ENCODE data around the gene ZDHHC8. TPM values are rescaled to one million over a fixed set of nuclear protein-coding genes. Genes with fewer than 3 reads are reported as not detected.

ZDHHC8 gene
- total RNA-seq, 2 experiments from 2014 or later, result 44.5 to 44.8 TPM

GRCh38 chr22:20126284-20127029 is 5.1 kb upstream of the ZDHHC8 start:
- H3K36me3 Mint-ChIP-seq (ENCODE audit: low read depth), result peaks cover 46% of the 10 kb centered on the region
- TF ChIP-seq CTCF (IDR thresholded peaks at IDR 0.05), result no peak
- POLR2A ChIA-PET, result interaction anchor here (1.0 to 8.4 kb wide), 6 partner anchors 9 to 32 kb away, joined by 3 to 111 read pairs (median 6); partner anchors contain the start of genes RANBP1 and TRMT2A
- H3K9me3 Mint-ChIP-seq, result no peaks in the 10 kb centered on the region
- DNase-seq (no peak), ATAC-seq (no peak)
- H3K27ac Mint-ChIP-seq, result peak overlapping the region; percentile 9
- intact Hi-C loops (cut with micrococcal nuclease), result loop anchor here (5.0 kb wide), 1 partner anchor 154 kb away; no protein-coding TSS in a partner anchor
- H3K4me1 Mint-ChIP-seq (ENCODE audit: low read depth), result peaks cover 35% of the 10 kb centered on the region
- H3K4me3 Mint-ChIP-seq, result no peak overlapping the region
- H3K27me3 Mint-ChIP-seq, result no peaks in the 10 kb centered on the region
- CTCF ChIA-PET, result no interaction called here

- H3K27ac Mint-ChIP-seq, result peak overlapping the region; percentile 63
- POLR2A ChIA-PET, result interaction anchor here (0.6 to 8.4 kb wide), 6 partner anchors 8 to 45 kb away, joined by 3 to 111 read pairs (median 4); partner anchors contain the start of genes RANBP1 and TRMT2A
- no peaks in the 10 kb centered on the region for H3K9me3 Mint-ChIP-seq
- DNase-seq, result no peak
- no peaks in the 10 kb centered on the region for H3K27me3 Mint-ChIP-seq
- no peak for ATAC-seq
- H3K4me3 Mint-ChIP-seq, result no peak overlapping the region
- intact Hi-C loops (cut with micrococcal nuclease), result loop anchor here (5.0 kb wide), 1 partner anchor 155 kb away; no protein-coding TSS in a partner anchor
- H3K4me1 Mint-ChIP-seq (ENCODE audit: low read depth), result peaks cover 27% of the 10 kb centered on the region
- peaks cover 36% of the 10 kb centered on the region for H3K36me3 Mint-ChIP-seq (ENCODE audit: low read depth)
- CTCF ChIA-PET, result interaction anchor here (1.4 kb wide), 1 partner anchor 26 kb away, joined by 3 read pairs; no protein-coding TSS in a partner anchor
- TF ChIP-seq CTCF (IDR thresholded peaks at IDR 0.05), result no peak
Observed at GRCh38 chr22:20127318-20127868, 4.2 kb upstream of the ZDHHC8 start.

- Mint-ChIP-seq H3K36me3 (ENCODE audit: low read depth) (peaks cover 34% of the 10 kb centered on the region), H3K9me3 (no peaks in the 10 kb centered on the region), H3K4me1 (ENCODE audit: low read depth) (peaks cover 31% of the 10 kb centered on the region), H3K27me3 (no peaks in the 10 kb centered on the region), H3K4me3 (no peak overlapping the region), H3K27ac (peak overlapping the region; percentile 69)
- TF ChIP-seq CTCF (IDR thresholded peaks at IDR 0.05), result no peak
- CTCF ChIA-PET, result interaction anchor here (1.1 to 2.0 kb wide), 5 partner anchors 8 to 157 kb away, joined by 3 to 11 read pairs (median 5); no protein-coding TSS in a partner anchor
- no peak for ATAC-seq
- DNase-seq, result no peak
- intact Hi-C loops (cut with micrococcal nuclease), result loop anchor here (5.0 kb wide), 1 partner anchor 156 kb away; no protein-coding TSS in a partner anchor
- POLR2A ChIA-PET, result interaction anchor here (0.6 to 8.4 kb wide), 7 partner anchors 10 to 45 kb away, joined by 3 to 111 read pairs (median 4); partner anchors contain the start of genes RANBP1 and TRMT2A
Observed at GRCh38 chr22:20127869-20128618, 3.6 kb upstream of the ZDHHC8 start.

GRCh38 chr22:20128619-20128901 is 3.0 kb upstream of the ZDHHC8 start:
- ChIA-PET CTCF (interaction anchor here (1.1 to 2.0 kb wide), 7 partner anchors 9 to 158 kb away, joined by 3 to 11 read pairs (median 5); no protein-coding TSS in a partner anchor), POLR2A (interaction anchor here (1.1 to 8.4 kb wide), 7 partner anchors 11 to 163 kb away, joined by 3 to 111 read pairs (median 4); partner anchors contain the start of genes RANBP1 and TRMT2A)
- no peaks in the 10 kb centered on the region for H3K9me3 Mint-ChIP-seq
- no peak overlapping the region for H3K4me3 Mint-ChIP-seq
- ATAC-seq, result no peak
- TF ChIP-seq CTCF (IDR thresholded peaks at IDR 0.05), result no peak
- peaks cover 34% of the 10 kb centered on the region for H3K36me3 Mint-ChIP-seq (ENCODE audit: low read depth)
- H3K4me1 Mint-ChIP-seq (ENCODE audit: low read depth), result peaks cover 35% of the 10 kb centered on the region
- H3K27me3 Mint-ChIP-seq, result no peaks in the 10 kb centered on the region
- no peak for DNase-seq
- intact Hi-C loops (cut with micrococcal nuclease), result loop anchor here (5.0 kb wide), 1 partner anchor 156 kb away; no protein-coding TSS in a partner anchor
- peak overlapping the region; percentile 69 for H3K27ac Mint-ChIP-seq
